Left renal cortex interstitium (tissue), 4 donors: Measurements from ENCODE around the gene SNX14. TPM values are rescaled to one million over a fixed set of nuclear protein-coding genes. Genes with fewer than 3 reads are reported as not detected.
"Not testable (repeated sequence)": the region's sequence is repeated elsewhere in the genome, so short reads cannot be mapped to it uniquely, and the experiment has no call there.

Experiments
- DNase-seq, 4 donors: peaks; one replicate each; pipeline ENCODE4 v3.0.0-alpha.2; 2013; ENCODE audit warnings: low read depth in 4 of 4, low spot score in 2 of 4, missing footprints in 1 of 4
- polyA plus RNA-seq, 4 donors: library from polyadenylated mRNA; unstranded; fragments of 120-200 nt; gene quantifications; one replicate each; pipeline ENCODE4 v1.2.1, GENCODE V29; 2013; ENCODE audit not compliant: insufficient read length in 4 of 4

SNX14 gene
- polyA plus RNA-seq, 4 donors = 96.7 to 148 (median 129) TPM

GRCh38 chr6:85594197-85594930 is 706 bp upstream of the SNX14 start:
- DNase-seq = peak in 2 of 4 donors; percentile 16 to 19

DNA sequence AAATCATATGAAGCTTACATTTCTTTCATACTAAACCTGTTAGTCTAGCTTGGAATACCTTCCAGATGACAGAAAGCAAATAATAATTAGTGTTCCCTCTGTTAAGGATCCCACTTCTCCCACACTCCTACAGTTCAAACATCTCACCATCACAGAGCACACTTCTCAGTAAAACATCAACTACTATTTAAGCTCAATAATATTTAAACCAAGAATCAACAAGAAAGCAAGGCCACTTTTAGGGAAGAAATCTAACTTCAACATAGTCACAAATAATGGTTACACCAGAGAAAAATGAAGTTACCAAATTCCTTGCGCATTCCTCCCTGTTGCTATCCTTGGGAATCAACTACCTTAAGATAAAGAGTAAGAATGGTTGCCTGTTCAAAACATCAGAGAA is 1.6 kb downstream of the SNX14 start:
- DNase-seq = no peak

DNA sequence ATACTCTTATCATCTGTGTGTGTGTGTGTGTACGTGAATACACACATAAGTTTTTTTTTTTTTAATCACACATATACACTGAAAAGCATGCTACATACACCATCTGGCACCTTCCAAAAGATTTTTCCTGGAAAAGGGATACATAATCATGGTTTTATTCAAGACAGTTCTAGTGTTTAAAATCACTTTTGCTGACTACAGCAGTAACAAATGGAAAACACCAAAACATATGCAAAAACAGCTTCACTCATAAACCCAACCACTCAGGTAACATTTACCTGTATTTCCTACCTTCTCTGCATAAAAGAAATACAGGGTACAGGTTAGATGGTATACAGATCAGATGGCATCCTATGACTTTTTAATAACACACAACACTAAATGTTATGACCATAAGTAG is 2.5 kb downstream of the SNX14 start:
- DNase-seq = no peak

DNA sequence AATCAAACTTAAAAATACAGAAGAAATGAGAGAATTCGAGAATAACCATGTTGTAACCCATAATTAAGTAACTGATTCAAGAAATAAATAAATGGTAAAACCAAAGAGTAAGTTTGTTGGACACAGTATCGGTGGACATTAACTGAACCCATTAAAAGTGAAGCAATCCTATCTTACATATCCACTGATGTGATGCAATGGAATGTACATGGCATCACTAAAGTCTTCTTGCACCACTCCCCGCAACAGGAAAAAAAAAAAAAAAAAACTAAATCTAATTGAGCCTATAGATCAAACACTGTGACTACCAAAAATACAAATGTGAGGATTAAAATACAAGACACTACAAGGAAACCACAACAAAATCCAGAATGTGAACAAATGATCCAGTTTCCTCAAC is 7.9 kb downstream of the SNX14 start:
- DNase-seq = no peak

DNA sequence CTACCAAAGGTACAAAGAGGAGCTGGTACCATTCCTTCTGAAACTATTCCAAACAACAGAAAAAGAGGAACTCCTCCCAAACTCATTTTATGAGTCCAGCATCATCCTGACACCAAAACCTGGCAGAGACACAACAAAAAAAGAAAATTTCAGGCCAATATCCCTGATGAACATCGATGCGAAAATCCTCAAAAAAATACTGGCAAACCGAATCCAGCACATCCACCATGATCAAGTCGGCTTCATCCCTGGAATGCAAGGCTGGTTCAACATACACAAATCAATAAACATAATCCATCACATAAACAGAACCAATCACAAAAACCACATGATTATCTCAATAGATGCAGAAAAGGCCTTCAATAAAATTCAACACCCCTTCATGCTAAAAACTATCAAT is 10.8 kb downstream of the SNX14 start:
- DNase-seq = not testable (repeated sequence)

DNA sequence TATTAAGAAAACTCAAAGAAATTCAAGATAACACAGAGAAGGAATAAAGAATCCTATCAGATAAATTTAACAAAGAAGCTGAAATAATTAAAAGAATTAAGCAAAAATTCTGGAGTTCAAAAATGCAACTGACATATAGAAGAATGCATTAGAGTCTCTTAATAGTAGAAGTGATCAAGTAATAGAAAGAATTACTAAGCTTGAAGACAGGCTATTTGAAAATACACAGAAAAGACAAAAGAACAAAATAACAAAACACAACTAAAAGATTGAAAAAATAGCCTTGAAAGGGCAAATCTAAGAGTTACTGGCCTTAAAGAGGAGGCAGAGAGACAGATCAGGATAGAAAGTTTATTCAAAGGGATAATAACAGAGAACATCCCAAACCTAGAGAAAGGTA is 12.1 kb downstream of the SNX14 start:
- no peak for DNase-seq

DNA sequence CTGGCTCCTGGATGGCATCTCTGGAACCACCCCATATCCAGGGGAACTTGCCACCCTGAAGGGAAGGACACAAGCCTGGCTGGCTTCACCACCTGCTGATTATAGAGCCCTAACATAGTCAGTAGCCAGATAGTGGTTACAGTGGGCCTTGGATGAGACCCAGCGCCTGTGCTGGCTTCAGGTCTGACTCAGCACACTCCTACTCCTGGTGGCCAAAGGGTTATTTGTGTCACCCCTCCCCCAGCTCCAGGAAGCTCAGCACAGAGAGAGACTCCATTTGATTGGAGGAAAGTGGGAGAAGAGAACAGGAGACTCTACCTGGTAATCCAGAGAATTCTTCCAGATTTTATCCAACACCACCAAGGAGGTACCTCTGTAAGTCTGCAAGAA is 12.8 kb downstream of the SNX14 start:
- no peak for DNase-seq

- DNase-seq = no peak
These were observed 13.4 kb downstream of the SNX14 start for GRCh38 chr6:85580118-85580877.

DNA sequence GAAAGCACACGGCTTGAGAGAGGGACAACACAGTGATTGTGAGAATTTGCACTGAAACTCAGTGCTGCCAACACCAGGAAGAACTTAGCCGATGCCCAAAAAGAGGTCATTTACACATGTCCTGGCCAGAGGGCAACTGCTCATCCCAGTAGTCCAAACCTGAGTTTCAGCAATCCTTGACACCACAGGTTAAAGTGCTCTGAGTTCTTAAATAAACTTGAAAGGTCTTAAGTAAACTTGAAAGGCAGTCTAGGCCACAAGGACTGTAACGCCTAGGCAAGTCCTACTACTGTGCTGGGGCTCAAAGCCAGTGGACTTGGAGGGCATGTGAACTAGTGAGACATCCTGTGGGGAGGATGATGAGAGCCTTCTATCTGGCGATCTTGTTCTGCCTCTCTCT is 14.1 kb downstream of the SNX14 start:
- DNase-seq = no peak

GRCh38 chr6:85576476-85576875 is 17.2 kb downstream of the SNX14 start:
- DNase-seq = no peak

DNA sequence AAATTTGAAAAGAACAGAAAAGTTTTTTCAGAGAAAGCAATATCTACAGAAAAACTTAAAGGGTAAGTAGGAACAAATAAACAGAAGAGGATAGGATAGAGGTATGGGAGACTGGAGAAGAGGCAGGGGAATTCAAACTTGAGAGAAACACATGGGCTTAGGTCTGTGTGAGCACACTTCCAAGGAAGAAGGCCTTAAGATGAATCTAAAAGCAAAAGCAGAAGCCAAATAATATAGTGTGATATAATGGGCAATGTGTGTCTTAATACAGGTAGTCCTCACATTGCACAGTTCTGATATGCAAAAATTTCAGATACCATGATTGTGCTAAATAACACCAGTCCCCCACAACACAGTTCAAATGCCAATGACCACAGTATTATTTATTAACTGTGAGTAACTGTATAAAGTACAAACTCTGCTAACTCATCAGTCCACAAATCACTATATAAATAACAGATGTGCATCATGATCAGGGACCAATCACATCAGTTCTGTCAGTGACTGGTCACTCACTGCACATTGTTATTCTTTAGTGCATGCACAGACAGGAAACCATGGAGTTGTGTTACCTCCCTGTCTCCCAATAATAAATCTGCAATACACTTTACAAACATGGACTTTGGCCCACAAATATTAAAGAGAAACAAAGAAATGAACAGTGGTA is 18.6 kb downstream of the SNX14 start:
- no peak for DNase-seq

- no peak for DNase-seq
These were observed 24.3 kb downstream of the SNX14 start for GRCh38 chr6:85569323-85569722.

DNA sequence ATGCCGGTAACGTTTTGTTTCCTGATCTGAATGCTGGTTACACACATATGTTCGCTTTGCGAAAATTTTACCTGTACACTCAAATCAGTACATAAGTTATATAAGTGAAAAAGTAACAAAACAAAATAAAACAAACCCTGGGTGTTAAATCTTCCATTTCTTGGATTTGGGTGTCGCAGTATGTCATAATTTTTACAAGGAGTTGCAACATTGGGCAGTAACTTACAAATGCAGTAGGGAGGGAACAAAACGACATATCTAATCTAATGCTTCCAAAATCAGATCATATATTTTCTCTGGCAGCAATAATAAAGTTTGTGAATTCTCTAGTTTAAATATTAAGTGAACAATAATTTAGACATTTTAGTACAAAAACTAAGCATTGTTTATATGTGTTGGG is 25.2 kb downstream of the SNX14 start:
- no peak for DNase-seq

- no peak for DNase-seq
These were observed 27.9 kb downstream of the SNX14 start for GRCh38 chr6:85565736-85566135.

DNA sequence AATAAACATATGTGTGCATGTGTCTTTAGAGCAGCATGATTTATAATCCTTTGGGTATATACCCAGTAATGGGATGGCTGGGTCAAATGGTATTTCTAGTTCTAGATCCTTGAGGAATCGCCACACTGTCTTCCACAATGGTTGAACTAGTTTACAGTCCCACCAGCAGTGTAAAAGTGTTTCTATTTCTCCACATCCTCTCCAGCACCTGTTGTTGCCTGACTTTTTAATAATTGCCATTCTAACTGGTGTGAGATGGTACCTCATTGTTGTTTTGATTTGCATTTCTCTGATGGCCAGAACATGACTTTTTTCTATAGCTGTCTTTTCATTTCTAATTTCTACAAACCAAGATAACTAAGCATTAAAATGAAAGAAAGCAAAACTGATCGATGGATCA is 29.4 kb downstream of the SNX14 start:
- not testable (repeated sequence) for DNase-seq

DNA sequence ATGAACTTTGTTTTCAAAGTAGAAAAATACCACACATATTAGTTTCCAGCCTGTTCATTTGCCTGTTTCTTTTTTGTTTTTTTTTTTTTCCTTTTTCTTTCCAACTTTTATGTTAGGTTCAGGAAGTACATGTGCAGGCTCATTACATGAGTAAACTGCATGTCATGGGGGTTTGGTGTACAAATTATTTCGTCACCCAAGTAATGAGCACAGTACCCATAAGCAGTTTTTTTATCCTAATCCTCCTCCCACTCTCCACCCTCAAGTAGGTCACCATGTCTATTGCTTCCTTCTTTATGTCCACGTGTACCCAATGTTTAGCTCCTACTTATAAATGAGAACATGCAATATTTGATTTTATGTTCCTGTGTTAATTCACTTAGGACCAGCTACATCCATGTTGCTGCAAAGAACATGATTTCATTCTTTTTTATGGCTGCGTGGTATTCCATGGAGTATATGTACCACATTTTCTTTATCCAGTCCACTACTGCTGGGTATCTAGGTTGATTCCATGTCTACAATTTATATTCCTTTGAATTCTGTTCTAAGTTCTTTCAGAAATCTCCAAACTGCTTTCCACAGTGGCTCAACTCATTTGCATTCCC is 31.8 kb downstream of the SNX14 start:
- DNase-seq = no peak

GRCh38 chr6:85556992-85557668 is 36.5 kb downstream of the SNX14 start:
- no peak for DNase-seq

GRCh38 chr6:85552652-85553051 is 41.0 kb downstream of the SNX14 start:
- no peak for DNase-seq

- DNase-seq = no peak
These were observed 42.4 kb downstream of the SNX14 start for GRCh38 chr6:85551264-85551663.

- no peak for DNase-seq
These were observed 45.9 kb downstream of the SNX14 start for GRCh38 chr6:85547719-85548118.

DNA sequence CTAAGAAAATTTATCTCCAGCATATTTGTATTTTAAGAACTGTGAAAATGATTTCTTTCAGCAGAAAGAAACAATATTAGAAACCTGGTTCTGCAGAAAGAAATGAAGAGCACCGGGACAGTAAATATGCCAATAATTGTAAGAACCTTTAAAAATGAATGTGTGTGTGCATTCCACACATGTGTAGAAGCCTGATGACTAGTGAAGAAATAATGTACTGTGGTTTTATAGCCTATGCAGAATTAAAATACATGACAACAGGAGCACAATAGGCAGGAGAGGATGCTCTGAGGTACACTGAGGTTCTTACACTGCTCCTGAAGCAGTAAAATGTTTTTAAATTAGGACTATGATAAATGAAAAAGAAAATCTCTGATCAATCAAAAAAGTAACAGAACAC is 48.9 kb downstream of the SNX14 start:
- no peak for DNase-seq
